Left ventricle myocardium superior (tissue), 1 donor: ENCODE measurements around the gene RAP1GDS1. TPM values are rescaled to one million over a fixed set of nuclear protein-coding genes. Genes with fewer than 3 reads are reported as not detected.
A peak's percentile ranks its signal among the peaks of the same experiment; 100 is the strongest.
"Not testable (repeated sequence)": the region's sequence is repeated elsewhere in the genome, so short reads cannot be mapped to it uniquely, and the experiment has no call there.

ENCODE experiments used
- ATAC-seq: fragments of 200-7000 bp; cut with Tn5 transposase; one replicate; pipeline ENCODE4 v1.9.1; 2020; ENCODE audit warnings: mild to moderate bottlenecking, moderate library complexity
- DNase-seq: peaks from one replicate; pipeline ENCODE4 v3.0.0-alpha.2; 2020
- intact Hi-C: fragments of 100-400 bp; cut with micrococcal nuclease; formaldehyde crosslinking; loops from one replicate; pipeline ENCODE4 v1.11.0; 2022
- total RNA-seq: library from RNA; stranded (reverse); fragmentation: NEBNext Ultra II Directional; extraction: Animal tissue kit (Norgen Biotek cat#: 25700); gene quantifications from one replicate; pipeline ENCODE4 v1.2.1, GENCODE V29; 2021
- donor health status: DM: no; HTN: yes; CAD: no; lungs with severe emphysema.

Gene RAP1GDS1
- total RNA-seq, 1 donor from 2014 or later = 10.5 TPM

- intact Hi-C loops = no loop called here
- ATAC-seq (no peak), DNase-seq (no peak)
These were observed 77.7 kb downstream of the RAP1GDS1 start for GRCh38 chr4:98338761-98339438.

GRCh38 chr4:98341309-98341708 lies 80.1 kb downstream of the RAP1GDS1 start:
- no peak for ATAC-seq
- no peak for DNase-seq
- intact Hi-C loops = no loop called here

- intact Hi-C loops = no loop called here
- DNase-seq = no peak
- ATAC-seq = no peak
These were observed 82.4 kb downstream of the RAP1GDS1 start for GRCh38 chr4:98343626-98344025.

- no peak for DNase-seq
- ATAC-seq = no peak
These were observed 84.7 kb downstream of the RAP1GDS1 start for GRCh38 chr4:98345838-98346237.

GRCh38 chr4:98352396-98352795 lies 91.2 kb downstream of the RAP1GDS1 start:
- intact Hi-C loops = no loop called here
- ATAC-seq = no peak
- DNase-seq = no peak

More at GRCh38 chr4:98345838-98346237, 84.7 kb downstream of the RAP1GDS1 start:
- intact Hi-C loops = no loop called here

- intact Hi-C loops = no loop called here
- DNase-seq (no peak), ATAC-seq (no peak)
These were observed 91.8 kb downstream of the RAP1GDS1 start for GRCh38 chr4:98352940-98353339.

- DNase-seq = no peak
- no peak for ATAC-seq
- intact Hi-C loops = no loop called here
These were observed 97.6 kb downstream of the RAP1GDS1 start for GRCh38 chr4:98358630-98359248.

GRCh38 chr4:98359646-98360045 lies 98.5 kb downstream of the RAP1GDS1 start:
- ATAC-seq = no peak
- intact Hi-C loops = no loop called here
- no peak for DNase-seq

- intact Hi-C loops = no loop called here
- no peak for DNase-seq
- ATAC-seq = no peak
These were observed 102.2 kb downstream of the RAP1GDS1 start for GRCh38 chr4:98363431-98363830.

- DNase-seq, intact Hi-C loops, ATAC-seq: not testable (repeated sequence)
These were observed 105.1 kb downstream of the RAP1GDS1 start for GRCh38 chr4:98366275-98366674.

- intact Hi-C loops, ATAC-seq, DNase-seq: not testable (repeated sequence)
These were observed 106.8 kb downstream of the RAP1GDS1 start for GRCh38 chr4:98368000-98368399.

GRCh38 chr4:98369322-98369721 lies 108.1 kb downstream of the RAP1GDS1 start:
- DNase-seq (no peak), ATAC-seq (no peak)
- intact Hi-C loops = no loop called here

GRCh38 chr4:98374643-98375042 lies 113.5 kb downstream of the RAP1GDS1 start:
- DNase-seq (peak; percentile 52), ATAC-seq (no peak)
- intact Hi-C loops = no loop called here

GRCh38 chr4:98377559-98377958 lies 116.4 kb downstream of the RAP1GDS1 start:
- intact Hi-C loops = no loop called here
- ATAC-seq (no peak), DNase-seq (no peak)

GRCh38 chr4:98381306-98381705 lies 120.1 kb downstream of the RAP1GDS1 start:
- intact Hi-C loops = no loop called here
- DNase-seq (no peak), ATAC-seq (no peak)

GRCh38 chr4:98383431-98384106 lies 122.4 kb downstream of the RAP1GDS1 start:
- no peak for DNase-seq
- ATAC-seq = no peak
- intact Hi-C loops = no loop called here

GRCh38 chr4:98385831-98386230 lies 124.6 kb downstream of the RAP1GDS1 start:
- ATAC-seq (no peak), DNase-seq (no peak)
- intact Hi-C loops = no loop called here

- DNase-seq (no peak), ATAC-seq (no peak)
- intact Hi-C loops = no loop called here
These were observed 126.3 kb downstream of the RAP1GDS1 start for GRCh38 chr4:98387345-98388026.

GRCh38 chr4:98394134-98394533 lies 132.9 kb downstream of the RAP1GDS1 start:
- intact Hi-C loops = no loop called here
- DNase-seq = no peak
- ATAC-seq = no peak

GRCh38 chr4:98399915-98400314 lies 138.7 kb downstream of the RAP1GDS1 start:
- no peak for ATAC-seq
- no peak for DNase-seq
- intact Hi-C loops = no loop called here
